LNCAP (cell line): ENCODE measurements around the gene DYNC1H1.

Experiments used
- TF ChIP-seq, protein P1 (sequence below): fragments of 450-650 bp; IDR thresholded peaks from 2 replicates; pipeline ENCODE4 v1.5.1; 2017; ENCODE audit warnings: mild to moderate bottlenecking

DYNC1H1 gene

DNA sequence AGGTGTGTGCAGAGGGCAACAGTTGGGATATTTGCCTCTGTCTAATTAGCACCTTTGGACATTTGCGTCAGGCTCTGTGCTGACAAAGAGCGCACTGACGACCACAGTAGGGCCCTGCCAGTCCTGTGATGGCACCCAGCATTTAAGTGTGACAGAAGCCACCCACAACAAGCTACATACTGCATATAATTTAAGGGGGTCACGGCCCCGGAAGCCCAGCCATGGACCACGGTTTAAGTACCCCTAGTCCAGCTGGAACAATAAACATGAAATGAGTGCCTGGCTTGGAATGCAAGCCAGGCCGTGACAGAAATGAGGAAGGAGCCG, 16.8 kb upstream of the DYNC1H1 start:
- TF ChIP-seq, protein P1, sequence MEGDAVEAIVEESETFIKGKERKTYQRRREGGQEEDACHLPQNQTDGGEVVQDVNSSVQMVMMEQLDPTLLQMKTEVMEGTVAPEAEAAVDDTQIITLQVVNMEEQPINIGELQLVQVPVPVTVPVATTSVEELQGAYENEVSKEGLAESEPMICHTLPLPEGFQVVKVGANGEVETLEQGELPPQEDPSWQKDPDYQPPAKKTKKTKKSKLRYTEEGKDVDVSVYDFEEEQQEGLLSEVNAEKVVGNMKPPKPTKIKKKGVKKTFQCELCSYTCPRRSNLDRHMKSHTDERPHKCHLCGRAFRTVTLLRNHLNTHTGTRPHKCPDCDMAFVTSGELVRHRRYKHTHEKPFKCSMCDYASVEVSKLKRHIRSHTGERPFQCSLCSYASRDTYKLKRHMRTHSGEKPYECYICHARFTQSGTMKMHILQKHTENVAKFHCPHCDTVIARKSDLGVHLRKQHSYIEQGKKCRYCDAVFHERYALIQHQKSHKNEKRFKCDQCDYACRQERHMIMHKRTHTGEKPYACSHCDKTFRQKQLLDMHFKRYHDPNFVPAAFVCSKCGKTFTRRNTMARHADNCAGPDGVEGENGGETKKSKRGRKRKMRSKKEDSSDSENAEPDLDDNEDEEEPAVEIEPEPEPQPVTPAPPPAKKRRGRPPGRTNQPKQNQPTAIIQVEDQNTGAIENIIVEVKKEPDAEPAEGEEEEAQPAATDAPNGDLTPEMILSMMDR = no peak

- TF ChIP-seq, protein P1 = no peak
Measured at GRCh38 chr14:101947904-101948665, 16.3 kb upstream of the DYNC1H1 start.

GRCh38 chr14:101948666-101949216, 15.6 kb upstream of the DYNC1H1 start:
- TF ChIP-seq, protein P1 = no peak

DNA sequence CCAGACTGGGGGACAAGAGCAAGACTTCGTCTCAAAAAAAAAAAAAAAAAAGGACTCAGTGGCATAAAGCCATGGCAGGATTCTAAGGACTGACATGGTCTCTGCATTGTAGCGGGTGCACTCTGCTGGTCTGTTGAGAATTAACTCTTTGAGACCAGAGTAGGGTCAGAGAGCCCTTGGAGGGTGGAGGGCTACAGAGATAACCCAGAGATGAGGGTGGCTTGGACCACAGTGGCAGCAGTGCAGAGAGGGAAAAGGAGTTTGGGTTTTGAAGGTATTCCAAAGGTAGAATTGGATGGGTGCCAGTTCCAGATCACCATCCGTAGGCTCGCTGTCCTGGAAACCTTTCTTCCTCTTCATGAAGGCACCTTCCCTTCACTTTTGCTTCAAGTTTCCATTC, 14.3 kb upstream of the DYNC1H1 start:
- TF ChIP-seq, protein P1 = no peak

DNA sequence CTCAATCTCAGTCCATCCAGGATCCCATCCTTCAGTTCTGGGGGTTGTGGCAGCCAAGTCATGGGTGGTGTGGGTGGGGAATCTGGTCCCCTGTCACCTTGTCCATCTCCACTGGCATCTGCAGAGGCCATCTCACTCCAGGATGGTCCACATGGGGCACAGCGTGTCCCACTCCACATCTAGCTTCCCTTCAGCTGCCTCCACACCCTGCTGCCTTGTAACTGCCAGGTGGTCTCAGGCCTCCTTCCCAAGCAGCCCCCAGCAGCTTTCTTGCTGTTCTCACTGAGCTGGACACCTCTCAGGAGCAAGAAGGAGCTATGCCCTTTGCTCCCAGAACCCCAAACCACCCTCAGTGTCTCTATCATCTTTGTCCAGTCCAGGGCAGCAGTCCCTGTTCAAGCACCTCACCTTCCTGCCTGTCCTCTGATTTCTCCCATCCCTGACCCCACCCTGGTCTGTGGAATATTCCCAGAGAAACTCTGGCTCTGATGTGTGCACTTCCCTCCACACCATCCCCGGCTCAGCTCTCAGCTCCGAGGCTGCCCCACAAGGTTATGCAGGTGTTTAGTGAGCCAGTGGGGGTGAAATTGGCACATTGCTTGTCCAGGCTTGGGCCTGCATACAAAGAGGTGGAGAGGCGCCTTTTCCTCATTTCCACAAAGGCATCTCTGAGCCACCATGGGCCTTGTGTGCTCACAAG, 13.7 kb upstream of the DYNC1H1 start:
- TF ChIP-seq, protein P1 = no peak

DNA sequence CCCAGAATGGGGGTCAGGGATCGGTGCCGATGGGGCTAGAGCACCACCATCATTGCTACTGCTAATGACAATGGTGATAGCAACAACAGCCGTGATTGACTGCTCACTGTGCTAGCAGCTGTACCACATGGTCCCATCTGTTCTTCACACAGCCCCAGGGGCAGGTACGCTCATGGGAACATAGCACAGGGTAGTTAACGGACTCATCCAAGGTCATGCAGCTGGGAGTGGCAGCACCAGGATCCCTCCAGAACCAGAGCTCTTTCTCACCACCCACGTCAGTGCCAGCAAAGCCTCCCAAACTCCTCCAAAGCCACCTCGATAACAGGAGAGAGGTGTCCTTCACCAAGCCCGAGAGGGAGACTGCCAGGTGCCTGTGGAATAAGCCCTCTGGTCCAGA, 11.2 kb upstream of the DYNC1H1 start:
- TF ChIP-seq, protein P1 = no peak

- TF ChIP-seq, protein P1 = no peak
Measured at GRCh38 chr14:101954501-101954900, 9.9 kb upstream of the DYNC1H1 start.
